ENCODE data around the gene CNPY1. TPM values are rescaled to one million over a fixed set of nuclear protein-coding genes. Genes with fewer than 3 reads are reported as not detected.

The CNPY1 gene
- polyA plus RNA-seq, 1 experiment, result not detected

- H3K9me3 ChIP-seq (ENCODE audit: control insufficient read depth, insufficient read depth, low read length), result peaks cover 9% of the 10 kb centered on the region; the same call in 1 of the 2 replicates
- peaks cover 13% of the 10 kb centered on the region for H3K27me3 ChIP-seq (ENCODE audit: control insufficient read depth, insufficient read depth, low read length)
- H3K27ac ChIP-seq (ENCODE audit: low read depth, low read length), result no peak overlapping the region
- ChIA-PET POLR2A (no interaction called here), CTCF (no interaction called here)
- no peak for DNase-seq (ENCODE audit: low read depth, low spot score)
- H3K4me3 ChIP-seq (ENCODE audit: low read depth, low read length), result no peak overlapping the region
- TF ChIP-seq, protein P1, sequence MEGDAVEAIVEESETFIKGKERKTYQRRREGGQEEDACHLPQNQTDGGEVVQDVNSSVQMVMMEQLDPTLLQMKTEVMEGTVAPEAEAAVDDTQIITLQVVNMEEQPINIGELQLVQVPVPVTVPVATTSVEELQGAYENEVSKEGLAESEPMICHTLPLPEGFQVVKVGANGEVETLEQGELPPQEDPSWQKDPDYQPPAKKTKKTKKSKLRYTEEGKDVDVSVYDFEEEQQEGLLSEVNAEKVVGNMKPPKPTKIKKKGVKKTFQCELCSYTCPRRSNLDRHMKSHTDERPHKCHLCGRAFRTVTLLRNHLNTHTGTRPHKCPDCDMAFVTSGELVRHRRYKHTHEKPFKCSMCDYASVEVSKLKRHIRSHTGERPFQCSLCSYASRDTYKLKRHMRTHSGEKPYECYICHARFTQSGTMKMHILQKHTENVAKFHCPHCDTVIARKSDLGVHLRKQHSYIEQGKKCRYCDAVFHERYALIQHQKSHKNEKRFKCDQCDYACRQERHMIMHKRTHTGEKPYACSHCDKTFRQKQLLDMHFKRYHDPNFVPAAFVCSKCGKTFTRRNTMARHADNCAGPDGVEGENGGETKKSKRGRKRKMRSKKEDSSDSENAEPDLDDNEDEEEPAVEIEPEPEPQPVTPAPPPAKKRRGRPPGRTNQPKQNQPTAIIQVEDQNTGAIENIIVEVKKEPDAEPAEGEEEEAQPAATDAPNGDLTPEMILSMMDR (IDR thresholded peaks at IDR 0.05; ENCODE audit: low read depth, low read length), result no peak
Measured at GRCh38 chr7:155490697-155491628, 55.4 kb downstream of the CNPY1 start.

DNA sequence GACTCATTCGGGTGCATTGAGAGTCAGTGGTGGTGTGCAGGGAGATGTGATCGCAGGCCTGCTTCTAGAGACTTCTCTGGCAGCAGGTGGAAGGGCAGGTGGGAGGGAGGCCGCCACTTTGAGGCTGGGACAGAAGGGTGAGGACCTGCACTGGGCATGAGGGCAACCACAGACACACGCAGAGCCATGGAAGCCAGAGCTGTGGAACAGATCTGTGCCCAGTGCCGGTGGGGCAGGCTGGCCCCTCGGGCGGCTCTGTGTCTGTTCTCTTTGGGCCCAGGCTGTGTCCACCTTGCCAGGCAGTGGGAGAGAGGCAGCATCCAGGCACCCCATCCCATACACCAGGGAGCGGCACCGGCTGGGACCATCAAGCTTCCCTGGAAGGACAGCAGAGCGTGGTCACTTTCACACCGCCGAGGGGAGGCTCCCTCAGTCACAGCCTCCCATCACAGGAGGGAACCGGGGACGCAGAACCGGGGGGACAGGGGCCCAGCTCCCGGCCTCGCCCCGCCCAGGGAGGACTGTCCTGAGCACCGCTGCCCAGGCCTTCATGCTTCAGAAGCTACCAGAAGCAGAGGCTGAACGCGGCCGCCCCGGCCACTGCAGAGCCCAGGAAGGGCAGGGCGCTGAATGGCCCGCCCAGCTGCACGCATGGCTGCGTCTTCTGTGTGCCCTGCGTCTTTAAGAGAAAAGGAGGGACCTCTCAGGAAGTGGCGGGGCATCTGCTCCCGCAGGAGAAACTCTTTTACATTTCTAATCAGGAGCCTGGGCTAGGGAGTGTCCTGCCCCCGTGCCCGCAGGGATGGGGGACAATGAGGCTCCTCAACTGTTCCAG is 56.3 kb downstream of the CNPY1 start:
- no peak for DNase-seq (ENCODE audit: low read depth, low spot score)
- ChIA-PET POLR2A (no interaction called here), CTCF (no interaction called here)
- peaks cover 13% of the 10 kb centered on the region for H3K27me3 ChIP-seq (ENCODE audit: control insufficient read depth, insufficient read depth, low read length)
- TF ChIP-seq, protein P1 (IDR thresholded peaks at IDR 0.05; ENCODE audit: low read depth, low read length), result no peak
- H3K9me3 ChIP-seq (ENCODE audit: control insufficient read depth, insufficient read depth, low read length), result peaks cover 9% of the 10 kb centered on the region; the same call in 1 of the 2 replicates
- H3K4me3 ChIP-seq (ENCODE audit: low read depth, low read length), result no peak overlapping the region
- no peak overlapping the region for H3K27ac ChIP-seq (ENCODE audit: low read depth, low read length)

DNA sequence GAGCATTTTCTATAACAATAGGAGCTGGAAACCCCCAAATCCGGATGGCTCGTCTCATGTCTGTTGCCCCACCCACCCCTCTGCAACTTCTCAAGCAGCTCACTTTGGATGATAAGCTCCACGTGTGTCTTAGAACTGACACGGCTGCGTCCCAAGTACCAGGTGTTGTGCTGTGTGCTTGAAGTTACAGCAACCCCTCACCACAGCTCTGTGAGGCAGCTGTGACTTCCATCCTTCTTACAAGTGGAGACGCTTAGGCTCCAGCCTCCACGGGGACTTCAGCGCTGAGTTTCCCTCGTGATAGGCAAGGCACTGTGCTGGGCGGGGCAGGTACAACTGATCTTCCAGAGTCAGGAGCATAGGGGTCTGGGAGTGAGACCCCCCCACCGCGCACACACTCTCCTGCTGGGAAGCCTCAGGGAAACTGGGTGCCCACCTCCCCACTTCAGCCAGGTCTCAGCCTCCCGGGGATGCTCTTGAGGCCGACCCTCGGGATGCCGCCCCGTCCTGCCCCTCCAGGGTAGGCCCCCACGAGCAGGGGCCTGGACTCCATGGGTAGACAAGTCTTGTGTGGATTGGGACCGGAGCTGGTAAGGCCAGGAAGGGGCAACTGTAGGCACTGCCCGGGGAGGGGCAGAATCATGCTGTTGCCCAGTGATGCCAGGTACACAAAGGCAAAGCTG is 57.1 kb downstream of the CNPY1 start:
- ChIA-PET POLR2A (no interaction called here), CTCF (no interaction called here)
- no peak overlapping the region for H3K4me3 ChIP-seq (ENCODE audit: low read depth, low read length)
- H3K9me3 ChIP-seq (ENCODE audit: control insufficient read depth, insufficient read depth, low read length), result peaks cover 9% of the 10 kb centered on the region; the same call in 1 of the 2 replicates
- DNase-seq (ENCODE audit: low read depth, low spot score), result no peak
- TF ChIP-seq, protein P1 (IDR thresholded peaks at IDR 0.05; ENCODE audit: low read depth, low read length), result no peak
- no peak overlapping the region for H3K27ac ChIP-seq (ENCODE audit: low read depth, low read length)
- peaks cover 13% of the 10 kb centered on the region for H3K27me3 ChIP-seq (ENCODE audit: control insufficient read depth, insufficient read depth, low read length)

GRCh38 chr7:155488483-155489127 is 57.8 kb downstream of the CNPY1 start:
- TF ChIP-seq, protein P1 (IDR thresholded peaks at IDR 0.05; ENCODE audit: low read depth, low read length), result no peak
- DNase-seq (ENCODE audit: low read depth, low spot score), result no peak
- Histone ChIP-seq H3K27ac (ENCODE audit: low read depth, low read length) (no peak overlapping the region), H3K9me3 (ENCODE audit: control insufficient read depth, insufficient read depth, low read length) (peaks cover 9% of the 10 kb centered on the region; the same call in 1 of the 2 replicates), H3K27me3 (ENCODE audit: control insufficient read depth, insufficient read depth, low read length) (peaks cover 15% of the 10 kb centered on the region), H3K4me3 (ENCODE audit: low read depth, low read length) (no peak overlapping the region)
- POLR2A ChIA-PET, result no interaction called here
- CTCF ChIA-PET, result no interaction called here

Measured in AG04450 (cell line).